Stimulated activated naive CD8-positive, alpha-beta T cell treated with anti-CD3 and anti-CD28 coated beads, Interleukin-15, Interleukin-2, amounts not matched to agents 100 ng/mL and 50 ng/mL, for 24 hours (primary cell): ENCODE results near the gene IPO8.
"Not testable (repeated sequence)": the region's sequence is repeated elsewhere in the genome, so short reads cannot be mapped to it uniquely, and the experiment has no call there.

Experiments
- H3K27ac Mint-ChIP-seq: one replicate; pipeline ENCODE4 v1.8.0; 2021; ENCODE audit warnings: mild to moderate bottlenecking, mixed read lengths
- H3K27me3 Mint-ChIP-seq: one replicate; pipeline ENCODE4 v1.8.0; 2021; ENCODE audit warnings: mixed read lengths
- H3K36me3 Mint-ChIP-seq: one replicate; pipeline ENCODE4 v1.8.0; 2021; ENCODE audit warnings: low read depth, mixed read lengths
- H3K4me1 Mint-ChIP-seq: one replicate; pipeline ENCODE4 v1.8.0; 2021; ENCODE audit warnings: low read depth, mixed read lengths
- H3K4me3 Mint-ChIP-seq: one replicate; pipeline ENCODE4 v1.8.0; 2021; ENCODE audit warnings: mild to moderate bottlenecking, mixed read lengths
- H3K9me3 Mint-ChIP-seq: one replicate; pipeline ENCODE4 v1.8.0; 2021; ENCODE audit warnings: mixed read lengths

The IPO8 gene

GRCh38 chr12:30602678-30603077, 93.0 kb downstream of the IPO8 start:
- peaks cover 22% of the 10 kb centered on the region for H3K9me3 Mint-ChIP-seq
- H3K27ac Mint-ChIP-seq: no peak overlapping the region
- no peaks in the 10 kb centered on the region for H3K4me1 Mint-ChIP-seq
- peaks cover 17% of the 10 kb centered on the region for H3K27me3 Mint-ChIP-seq
- H3K36me3 Mint-ChIP-seq: no peaks in the 10 kb centered on the region
- no peak overlapping the region for H3K4me3 Mint-ChIP-seq

GRCh38 chr12:30599608-30600007, 96.1 kb downstream of the IPO8 start:
- no peak overlapping the region for H3K27ac Mint-ChIP-seq
- H3K27me3 Mint-ChIP-seq: peaks cover 4% of the 10 kb centered on the region
- no peaks in the 10 kb centered on the region for H3K36me3 Mint-ChIP-seq
- H3K9me3 Mint-ChIP-seq: peaks cover 23% of the 10 kb centered on the region
- H3K4me3 Mint-ChIP-seq: no peak overlapping the region
- H3K4me1 Mint-ChIP-seq: no peaks in the 10 kb centered on the region

GRCh38 chr12:30598889-30599288, 96.8 kb downstream of the IPO8 start:
- Mint-ChIP-seq H3K4me3 (no peak overlapping the region), H3K36me3 (no peaks in the 10 kb centered on the region), H3K4me1 (no peaks in the 10 kb centered on the region), H3K27ac (no peak overlapping the region), H3K9me3 (peaks cover 23% of the 10 kb centered on the region), H3K27me3 (peaks cover 4% of the 10 kb centered on the region)

- Mint-ChIP-seq H3K4me3 (no peak overlapping the region), H3K4me1 (no peaks in the 10 kb centered on the region), H3K9me3 (peaks cover 10% of the 10 kb centered on the region), H3K36me3 (no peaks in the 10 kb centered on the region), H3K27ac (no peak overlapping the region), H3K27me3 (no peaks in the 10 kb centered on the region)
Observed at GRCh38 chr12:30595742-30596141, 99.9 kb downstream of the IPO8 start.

- peaks cover 10% of the 10 kb centered on the region for H3K9me3 Mint-ChIP-seq
- no peak overlapping the region for H3K27ac Mint-ChIP-seq
- H3K36me3 Mint-ChIP-seq: no peaks in the 10 kb centered on the region
- no peaks in the 10 kb centered on the region for H3K27me3 Mint-ChIP-seq
- H3K4me1 Mint-ChIP-seq: no peaks in the 10 kb centered on the region
- no peak overlapping the region for H3K4me3 Mint-ChIP-seq
Observed at GRCh38 chr12:30594509-30594908, 101.2 kb downstream of the IPO8 start.

GRCh38 chr12:30588572-30588971, 107.1 kb downstream of the IPO8 start:
- H3K9me3 Mint-ChIP-seq, H3K27ac Mint-ChIP-seq, H3K36me3 Mint-ChIP-seq, H3K4me3 Mint-ChIP-seq, H3K4me1 Mint-ChIP-seq, H3K27me3 Mint-ChIP-seq: not testable (repeated sequence)

- Mint-ChIP-seq H3K4me1 (no peaks in the 10 kb centered on the region), H3K27ac (no peak overlapping the region), H3K4me3 (no peak overlapping the region), H3K36me3 (no peaks in the 10 kb centered on the region), H3K27me3 (no peaks in the 10 kb centered on the region), H3K9me3 (peaks cover 5% of the 10 kb centered on the region)
Observed at GRCh38 chr12:30587782-30588181, 107.9 kb downstream of the IPO8 start.

GRCh38 chr12:30585877-30586276, 109.8 kb downstream of the IPO8 start:
- Mint-ChIP-seq H3K4me1 (no peaks in the 10 kb centered on the region), H3K9me3 (no peaks in the 10 kb centered on the region), H3K27ac (no peak overlapping the region), H3K4me3 (no peak overlapping the region), H3K27me3 (no peaks in the 10 kb centered on the region), H3K36me3 (no peaks in the 10 kb centered on the region)

- H3K4me3 Mint-ChIP-seq: no peak overlapping the region
- no peaks in the 10 kb centered on the region for H3K27me3 Mint-ChIP-seq
- H3K4me1 Mint-ChIP-seq: no peaks in the 10 kb centered on the region
- no peak overlapping the region for H3K27ac Mint-ChIP-seq
- no peaks in the 10 kb centered on the region for H3K36me3 Mint-ChIP-seq
- H3K9me3 Mint-ChIP-seq: no peaks in the 10 kb centered on the region
Observed at GRCh38 chr12:30582943-30583342, 112.7 kb downstream of the IPO8 start.

- no peaks in the 10 kb centered on the region for H3K9me3 Mint-ChIP-seq
- H3K4me3 Mint-ChIP-seq: no peak overlapping the region
- no peak overlapping the region for H3K27ac Mint-ChIP-seq
- no peaks in the 10 kb centered on the region for H3K27me3 Mint-ChIP-seq
- no peaks in the 10 kb centered on the region for H3K36me3 Mint-ChIP-seq
- H3K4me1 Mint-ChIP-seq: no peaks in the 10 kb centered on the region
Observed at GRCh38 chr12:30580344-30580743, 115.3 kb downstream of the IPO8 start.
